Measurements from ENCODE around the gene VRK3.

Gene VRK3

DNA sequence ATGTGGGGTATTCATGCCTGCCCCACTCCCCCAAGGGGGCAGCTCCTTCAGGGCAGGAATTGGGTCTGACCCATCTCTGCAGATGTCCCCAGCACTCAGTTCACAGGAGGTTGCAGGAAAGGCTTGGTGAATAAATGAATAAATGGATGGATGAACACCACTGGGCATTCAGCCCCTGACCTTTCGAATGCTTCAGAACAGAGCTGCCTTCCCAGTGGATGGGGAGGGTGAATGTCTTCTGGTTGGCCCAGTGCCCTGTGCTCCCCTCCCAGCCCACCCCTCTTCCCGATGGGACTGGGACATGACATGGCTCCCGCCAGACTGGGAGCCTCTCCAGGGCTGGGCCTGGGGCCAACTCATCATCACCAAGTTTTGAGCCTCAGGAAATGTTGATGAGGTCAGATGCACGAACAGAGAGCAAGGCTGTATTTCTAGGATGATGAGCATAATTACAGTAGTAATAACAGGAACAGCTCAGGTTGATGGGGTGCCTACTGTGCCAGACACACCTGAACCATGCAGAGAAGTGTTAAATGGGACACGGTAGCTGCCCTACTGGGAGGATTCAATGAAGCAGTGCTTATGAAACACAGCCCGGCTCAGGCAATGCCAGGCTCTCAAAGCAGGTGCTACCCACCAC lies 25.7 kb downstream of the VRK3 start:
- Histone ChIP-seq H3K36me3 (ENCODE audit: insufficient read depth, low read length) (peaks cover 48% of the 10 kb centered on the region; the same call in 1 of the 2 replicates), H3K27ac (ENCODE audit: low read depth, low read length, poor library complexity, severe bottlenecking) (no peak overlapping the region), H3K9me2 (ENCODE audit: low read depth, low read length) (no peaks in the 10 kb centered on the region), H2AFZ (ENCODE audit: low read length) (no peak overlapping the region), H3K9ac (ENCODE audit: low read length) (no peak overlapping the region), H3F3A (ENCODE audit: insufficient read depth, low read length) (no peaks in the 10 kb centered on the region), H3K4me3 (ENCODE audit: low read depth, low read length, poor library complexity, severe bottlenecking) (no peak overlapping the region), H3K4me2 (ENCODE audit: low read length) (no peak overlapping the region), H3K9me3 (ENCODE audit: low read length) (no peaks in the 10 kb centered on the region), H3K79me2 (ENCODE audit: insufficient read depth, low read length) (no peaks in the 10 kb centered on the region), H4K20me1 (ENCODE audit: insufficient read depth, low read length) (no peaks in the 10 kb centered on the region), H3K4me1 (ENCODE audit: insufficient read depth, low read length, severe bottlenecking) (no peaks in the 10 kb centered on the region), H3K27me3 (ENCODE audit: insufficient read depth, low read length) (no peaks in the 10 kb centered on the region)
- TF ChIP-seq, protein P1, sequence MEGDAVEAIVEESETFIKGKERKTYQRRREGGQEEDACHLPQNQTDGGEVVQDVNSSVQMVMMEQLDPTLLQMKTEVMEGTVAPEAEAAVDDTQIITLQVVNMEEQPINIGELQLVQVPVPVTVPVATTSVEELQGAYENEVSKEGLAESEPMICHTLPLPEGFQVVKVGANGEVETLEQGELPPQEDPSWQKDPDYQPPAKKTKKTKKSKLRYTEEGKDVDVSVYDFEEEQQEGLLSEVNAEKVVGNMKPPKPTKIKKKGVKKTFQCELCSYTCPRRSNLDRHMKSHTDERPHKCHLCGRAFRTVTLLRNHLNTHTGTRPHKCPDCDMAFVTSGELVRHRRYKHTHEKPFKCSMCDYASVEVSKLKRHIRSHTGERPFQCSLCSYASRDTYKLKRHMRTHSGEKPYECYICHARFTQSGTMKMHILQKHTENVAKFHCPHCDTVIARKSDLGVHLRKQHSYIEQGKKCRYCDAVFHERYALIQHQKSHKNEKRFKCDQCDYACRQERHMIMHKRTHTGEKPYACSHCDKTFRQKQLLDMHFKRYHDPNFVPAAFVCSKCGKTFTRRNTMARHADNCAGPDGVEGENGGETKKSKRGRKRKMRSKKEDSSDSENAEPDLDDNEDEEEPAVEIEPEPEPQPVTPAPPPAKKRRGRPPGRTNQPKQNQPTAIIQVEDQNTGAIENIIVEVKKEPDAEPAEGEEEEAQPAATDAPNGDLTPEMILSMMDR (IDR thresholded peaks at IDR 0.05; ENCODE audit: low read length): no peak
- TF ChIP-seq EZH2 (IDR thresholded peaks at IDR 0.05; ENCODE audit: borderline replicate concordance, low read length): no peak

DNA sequence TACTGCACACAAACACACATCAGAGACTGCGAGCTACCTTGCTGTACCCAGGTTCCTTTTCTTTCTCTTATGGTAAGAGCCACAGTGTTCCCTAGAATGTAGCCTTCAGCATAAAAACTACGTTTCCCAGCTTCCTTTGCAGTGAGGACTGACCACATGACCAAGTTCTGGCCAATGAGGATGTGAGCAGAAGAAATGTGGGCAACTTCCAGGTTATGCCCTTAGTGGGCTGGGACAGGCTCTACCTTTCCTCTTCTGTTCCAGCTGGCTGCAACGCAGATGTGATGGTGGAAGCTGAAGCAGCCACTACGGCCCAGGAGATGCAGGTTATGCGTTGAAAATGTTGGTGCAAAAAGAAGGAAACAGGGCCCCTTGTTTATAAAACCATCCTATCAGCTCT lies 27.5 kb downstream of the VRK3 start:
- H4K20me1 ChIP-seq (ENCODE audit: insufficient read depth, low read length): no peaks in the 10 kb centered on the region
- no peaks in the 10 kb centered on the region for H3K27me3 ChIP-seq (ENCODE audit: insufficient read depth, low read length)
- no peak overlapping the region for H3K4me2 ChIP-seq (ENCODE audit: low read length)
- peaks cover 38% of the 10 kb centered on the region; the same call in 1 of the 2 replicates for H3K36me3 ChIP-seq (ENCODE audit: insufficient read depth, low read length)
- H3K9me3 ChIP-seq (ENCODE audit: low read length): no peaks in the 10 kb centered on the region
- H3K4me1 ChIP-seq (ENCODE audit: insufficient read depth, low read length, severe bottlenecking): no peaks in the 10 kb centered on the region
- H3K4me3 ChIP-seq (ENCODE audit: low read depth, low read length, poor library complexity, severe bottlenecking): no peak overlapping the region
- H3K9me2 ChIP-seq (ENCODE audit: low read depth, low read length): no peaks in the 10 kb centered on the region
- H3K79me2 ChIP-seq (ENCODE audit: insufficient read depth, low read length): no peaks in the 10 kb centered on the region
- no peak overlapping the region for H3K9ac ChIP-seq (ENCODE audit: low read length)
- no peak for TF ChIP-seq EZH2 (IDR thresholded peaks at IDR 0.05; ENCODE audit: borderline replicate concordance, low read length)
- TF ChIP-seq, protein P1 (IDR thresholded peaks at IDR 0.05; ENCODE audit: low read length): no peak
- H3F3A ChIP-seq (ENCODE audit: insufficient read depth, low read length): no peaks in the 10 kb centered on the region
- H2AFZ ChIP-seq (ENCODE audit: low read length): no peak overlapping the region
- no peak overlapping the region for H3K27ac ChIP-seq (ENCODE audit: low read depth, low read length, poor library complexity, severe bottlenecking)

DNA sequence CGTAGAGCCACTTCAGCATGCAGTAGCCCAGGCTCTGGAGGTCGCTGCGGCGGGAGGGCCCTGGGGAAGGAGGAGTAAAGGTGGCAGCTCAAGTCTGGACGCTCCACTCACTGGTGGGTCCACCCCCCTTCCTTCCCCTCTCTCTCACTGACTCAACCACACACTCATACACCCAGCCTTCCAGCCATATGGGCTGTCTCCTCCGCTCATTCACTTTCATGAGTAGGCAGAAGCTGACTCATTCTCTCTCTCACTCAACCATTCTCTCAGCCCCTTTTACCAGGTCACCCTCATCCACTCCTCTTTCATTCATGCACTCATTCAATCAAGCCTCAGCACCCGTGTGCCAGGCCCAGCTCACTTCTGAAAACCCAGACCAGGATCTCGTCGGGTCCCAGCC lies 36.7 kb downstream of the VRK3 start:
- Histone ChIP-seq H4K20me1 (ENCODE audit: insufficient read depth, low read length) (no peaks in the 10 kb centered on the region), H3K9me3 (ENCODE audit: low read length) (no peaks in the 10 kb centered on the region), H3K4me1 (ENCODE audit: insufficient read depth, low read length, severe bottlenecking) (no peaks in the 10 kb centered on the region), H3K36me3 (ENCODE audit: insufficient read depth, low read length) (peaks cover 14% of the 10 kb centered on the region; the same call in 1 of the 2 replicates), H3K4me3 (ENCODE audit: low read depth, low read length, poor library complexity, severe bottlenecking) (no peak overlapping the region), H2AFZ (ENCODE audit: low read length) (no peak overlapping the region), H3K9ac (ENCODE audit: low read length) (no peak overlapping the region), H3K4me2 (ENCODE audit: low read length) (no peak overlapping the region), H3K27ac (ENCODE audit: low read depth, low read length, poor library complexity, severe bottlenecking) (no peak overlapping the region), H3F3A (ENCODE audit: insufficient read depth, low read length) (no peaks in the 10 kb centered on the region), H3K27me3 (ENCODE audit: insufficient read depth, low read length) (no peaks in the 10 kb centered on the region), H3K79me2 (ENCODE audit: insufficient read depth, low read length) (no peaks in the 10 kb centered on the region), H3K9me2 (ENCODE audit: low read depth, low read length) (no peaks in the 10 kb centered on the region)
- TF ChIP-seq, protein P1 (IDR thresholded peaks at IDR 0.05; ENCODE audit: low read length): no peak
- no peak for TF ChIP-seq EZH2 (IDR thresholded peaks at IDR 0.05; ENCODE audit: borderline replicate concordance, low read length)

Measured in OCI-LY1 (cell line).